Activated CD4-positive, alpha-beta T cell treated with anti-CD3 and anti-CD28 coated beads, Interleukin-2, amount 50 U/mL, for 16 hours (primary cell): ENCODE measurements around the gene MYH8.

Experiments used
- DNase-seq: peaks from one replicate; pipeline ENCODE4 v3.0.0-alpha.2; 2020

The MYH8 gene

GRCh38 chr17:10380631-10381408 lies 40.9 kb downstream of the MYH8 start:
- DNase-seq, result no peak

- DNase-seq, result no peak
Measured at GRCh38 chr17:10372906-10373305, 48.8 kb downstream of the MYH8 start, which contains the start of gene MYH13. MYH13 (minus strand) TSS chr17:10373006; CDS start chr17:10364530, 8,476 bp downstream.

- no peak for DNase-seq
Measured at GRCh38 chr17:10370016-10370608, 51.6 kb downstream of the MYH8 start.

- no peak for DNase-seq
Measured at GRCh38 chr17:10369239-10369638, 52.5 kb downstream of the MYH8 start.

GRCh38 chr17:10368561-10368960 lies 53.2 kb downstream of the MYH8 start:
- no peak for DNase-seq

GRCh38 chr17:10360578-10360977 lies 61.2 kb downstream of the MYH8 start:
- DNase-seq, result no peak

- DNase-seq, result peak; percentile 18
Measured at GRCh38 chr17:10357768-10358167, 64.0 kb downstream of the MYH8 start.

- no peak for DNase-seq
Measured at GRCh38 chr17:10354651-10355050, 67.1 kb downstream of the MYH8 start.

GRCh38 chr17:10352893-10353292 lies 68.9 kb downstream of the MYH8 start:
- no peak for DNase-seq

GRCh38 chr17:10349403-10349802 lies 72.3 kb downstream of the MYH8 start:
- no peak for DNase-seq

- DNase-seq, result no peak
Measured at GRCh38 chr17:10344816-10345215, 76.9 kb downstream of the MYH8 start.
